Hepatocyte (in vitro differentiated cells): ENCODE results near the gene CBX6.

ENCODE experiments used
- CTCF ChIP-seq: fragments of 200-600 bp; sonication (generic); IDR thresholded peaks from 2 replicates; pipeline ENCODE4 v1.5.1; 2016; ENCODE audit warnings: antibody characterized with exemption, mild to moderate bottlenecking; ENCODE audit not compliant: poor library complexity
- EZH2 ChIP-seq: fragments of 200-600 bp; sonication (generic); IDR thresholded peaks from 2 replicates; pipeline ENCODE4 v1.6.1; 2016; ENCODE audit warnings: antibody characterized with exemption, mild to moderate bottlenecking, borderline replicate concordance
- EZH2phosphoT487 ChIP-seq: fragments of 200-600 bp; sonication (generic); IDR thresholded peaks from one replicate; pipeline ENCODE4 v1.6.1; 2018; ENCODE audit warnings: antibody characterized with exemption, mild to moderate bottlenecking, low read depth, moderate library complexity; ENCODE audit not compliant: unreplicated experiment, severe bottlenecking

- TF ChIP-seq CTCF = no peak
- no peak for TF ChIP-seq EZH2
- TF ChIP-seq EZH2phosphoT487 = no peak
Measured at GRCh38 chr22:38858492-38858891, 13.5 kb downstream of the CBX6 start.
